H1 (cell line): ENCODE data around the gene CYP2E1. TPM values are rescaled to one million over a fixed set of nuclear protein-coding genes. Genes with fewer than 3 reads are reported as not detected.

Experiments
- KDM1A ChIP-seq: fragments of 200-600, 300-600 bp; sonication (generic); IDR thresholded peaks from 2 replicates; pipeline ENCODE4 v1.7.1; 2016; ENCODE audit warnings: mild to moderate bottlenecking, low read length, borderline replicate concordance
- polyA plus RNA-seq, 7 experiments: library from polyadenylated mRNA; depleted of rRNA in 3 of 7; stranded (reverse) in 5 of 7; unstranded in 2 of 7; fragments of >200 nt in 5 of 7; fragments of 200-250 nt in 2 of 7; gene quantifications; 1 replicate in 5 of 7; 2 replicates in 1 of 7; 4 replicates in 1 of 7; pipeline versions ENCODE4 v1.2.1 to v1.2.3, GENCODE V29; 2011 to 2013; ENCODE audit warnings: missing spikeins in 2 of 7, mixed read lengths in 2 of 7
- total RNA-seq: library from RNA; stranded (reverse); fragmentation: NEBNext Ultra II Directional; extraction: Animal tissue kit (Norgen Biotek cat#: 25700); gene quantifications from 2 replicates; pipeline ENCODE4 v1.2.1, GENCODE V29; 2021

The CYP2E1 gene
- total and polyA plus RNA-seq, 2 of the 8 experiments (the other 6 are each of a cell fraction or from before 2014, with no cell fraction given) = 0.11 TPM; not detected in 1

DNA sequence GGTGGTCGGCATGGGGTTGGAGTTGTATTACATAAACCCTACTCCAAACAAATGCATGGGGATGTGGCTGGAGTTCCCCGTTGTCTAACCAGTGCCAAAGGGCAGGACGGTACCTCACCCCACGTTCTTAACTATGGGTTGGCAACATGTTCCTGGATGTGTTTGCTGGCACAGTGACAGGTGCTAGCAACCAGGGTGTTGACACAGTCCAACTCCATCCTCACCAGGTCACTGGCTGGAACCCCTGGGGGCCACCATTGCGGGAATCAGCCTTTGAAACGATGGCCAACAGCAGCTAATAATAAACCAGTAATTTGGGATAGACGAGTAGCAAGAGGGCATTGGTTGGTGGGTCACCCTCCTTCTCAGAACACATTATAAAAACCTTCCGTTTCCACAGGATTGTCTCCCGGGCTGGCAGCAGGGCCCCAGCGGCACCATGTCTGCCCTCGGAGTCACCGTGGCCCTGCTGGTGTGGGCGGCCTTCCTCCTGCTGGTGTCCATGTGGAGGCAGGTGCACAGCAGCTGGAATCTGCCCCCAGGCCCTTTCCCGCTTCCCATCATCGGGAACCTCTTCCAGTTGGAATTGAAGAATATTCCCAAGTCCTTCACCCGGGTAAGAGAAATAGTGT is at the start of gene CYP2E1 (continued):
- TF ChIP-seq KDM1A = no peak
